Heart left ventricle (tissue), 16 donors: ENCODE data around the gene RPS10. TPM values are rescaled to one million over a fixed set of nuclear protein-coding genes. Genes with fewer than 3 reads are reported as not detected.

ENCODE experiments used
- ATAC-seq, 4 donors: fragments of 200-7000 bp; cut with Tn5 transposase; one replicate each; pipeline ENCODE4 v1.9.1; 2020 to 2022; ENCODE audit warnings: moderate library complexity in 4 of 4, mild to moderate bottlenecking in 3 of 4, moderate number of reproducible peaks in 1 of 4
- DNase-seq, 5 donors: peaks; one replicate each; pipeline ENCODE4 v3.0.0-alpha.2; 2020
- H3K27ac ChIP-seq, 12 donors: fragments of 200-600 bp; sonication (generic) in 4 of 12; one replicate each; pipeline versions ENCODE4 v1.5.0 to v1.8.0; 2016 to 2022; ENCODE audit warnings: mild to moderate bottlenecking in 2 of 12
- H3K27me3 ChIP-seq, 9 donors: fragments of 200-600 bp; sonication (generic) in 2 of 9; one replicate each; pipeline versions ENCODE4 v1.5.1 to v1.8.0; 2016 to 2022; ENCODE audit warnings: mild to moderate bottlenecking in 3 of 9
- H3K36me3 ChIP-seq, 9 donors: fragments of 200-600 bp; sonication (generic) in 2 of 9; one replicate each; pipeline versions ENCODE4 v1.5.0 to v1.8.0; 2018 to 2022; ENCODE audit warnings: mild to moderate bottlenecking in 2 of 9
- H3K4me1 ChIP-seq, 12 donors: fragments of 200-600 bp; sonication (generic) in 4 of 12; one replicate each; pipeline versions ENCODE4 v1.5.0 to v1.8.0; 2016 to 2022; ENCODE audit warnings: mild to moderate bottlenecking in 3 of 12
- H3K4me3 ChIP-seq, 12 donors: fragments of 200-600 bp; sonication (generic) in 4 of 12; one replicate each; pipeline versions ENCODE4 v1.5.0 to v1.8.0; 2017 to 2022; ENCODE audit warnings: mild to moderate bottlenecking in 9 of 12, moderate library complexity in 4 of 12
- H3K9me3 ChIP-seq, 12 donors: fragments of 200-600 bp; sonication (generic) in 4 of 12; one replicate each; pipeline versions ENCODE4 v1.5.0 to v1.8.0; 2016 to 2022; ENCODE audit warnings: mild to moderate bottlenecking in 1 of 12
- CTCF ChIP-seq, 12 donors: fragments of 200-600 bp; sonication (generic) in 4 of 12; IDR thresholded peaks; one replicate each; pipeline versions ENCODE4 v1.5.0 to v1.8.0; 2018 to 2022; ENCODE audit warnings: antibody characterized with exemption in 12 of 12, mild to moderate bottlenecking in 5 of 12
- POLR2A ChIP-seq, 2 donors: fragments of 450-650 bp; IDR thresholded peaks; one replicate each; pipeline ENCODE4 v1.6.1; 2017; ENCODE audit warnings: antibody characterized with exemption in 2 of 2, mild to moderate bottlenecking in 2 of 2, moderate library complexity in 2 of 2
- WGBS, 4 donors: extraction: QIAGEN DNeasy Blood & Tissue Kit in 2 of 4; methylation state at CpG; one replicate each; pipeline versions ENCODE4 v1.1.5 to v1.1.7; 2013 to 2018; 5-methylcytosine and 5-hydroxymethylcytosine counted together
- intact Hi-C, 10 donors: fragments of 100-400 bp; cut with DNase I; formaldehyde crosslinking; loops; one replicate each; pipeline versions ENCODE4 v1.11.1 to v1.14.2; 2022
- polyA plus RNA-seq, 2 donors: library from polyadenylated mRNA; stranded (reverse); fragments of 200-250 nt; gene quantifications; one replicate each; pipeline ENCODE4 v1.2.3, GENCODE V29; 2013
- total RNA-seq, 9 donors: library from RNA; depleted of rRNA in 2 of 9; stranded (reverse); fragments of >200 nt in 2 of 9; fragmentation: NEBNext Ultra II Directional in 3 of 9; extraction: Animal tissue kit (Norgen Biotek cat#: 25700) in 3 of 9; gene quantifications; one replicate each; pipeline versions ENCODE4 v1.1.0 to v1.2.4, GENCODE V29; 2016 to 2023
- donor health status: ischemic (EF 13 %, LVEDD 7.1; RV severe dilation, severe dysfunction).
- donor health status: healthy with polysubstance abuse.
- donor health status: DM: no; HTN: yes; CAD: no.
- donor health status: DM: no; HTN: no; CAD: no.
- donor health status: ischemic (EF 25% LVEDD 6.9; RV normal size, moderate dysfunction).
- donor health status: ischemic (EF 25% LVEDD 5.7; RV mildly dilated, moderate dysfunction).
- donor health status: healthy.
- donor health status: DM: yes; HTN: yes; CAD: no.
- donor health status: ischemic (EF 35%, LVEDD 5.7; RV mildly dilated, moderate dysfunction).
- donor health status: nonischemic (EF 11% LVEDD 7.7; RV severe dilation, severe dysfunction).
- donor health status: DM: yes; HTN: yes; CAD: no.
- donor health status: PGD.
- donor health status: ischemic (EF 29% LVEDD 5.4; RV normal size, mild dysfunction).
- donor health status: nonischemic (EF 23%, LVEDD 6.1; RV moderate dilation, normal function).

Gene RPS10
- total and polyA plus RNA-seq, 11 donors = 504 to 2,277 (median 805) TPM

DNA sequence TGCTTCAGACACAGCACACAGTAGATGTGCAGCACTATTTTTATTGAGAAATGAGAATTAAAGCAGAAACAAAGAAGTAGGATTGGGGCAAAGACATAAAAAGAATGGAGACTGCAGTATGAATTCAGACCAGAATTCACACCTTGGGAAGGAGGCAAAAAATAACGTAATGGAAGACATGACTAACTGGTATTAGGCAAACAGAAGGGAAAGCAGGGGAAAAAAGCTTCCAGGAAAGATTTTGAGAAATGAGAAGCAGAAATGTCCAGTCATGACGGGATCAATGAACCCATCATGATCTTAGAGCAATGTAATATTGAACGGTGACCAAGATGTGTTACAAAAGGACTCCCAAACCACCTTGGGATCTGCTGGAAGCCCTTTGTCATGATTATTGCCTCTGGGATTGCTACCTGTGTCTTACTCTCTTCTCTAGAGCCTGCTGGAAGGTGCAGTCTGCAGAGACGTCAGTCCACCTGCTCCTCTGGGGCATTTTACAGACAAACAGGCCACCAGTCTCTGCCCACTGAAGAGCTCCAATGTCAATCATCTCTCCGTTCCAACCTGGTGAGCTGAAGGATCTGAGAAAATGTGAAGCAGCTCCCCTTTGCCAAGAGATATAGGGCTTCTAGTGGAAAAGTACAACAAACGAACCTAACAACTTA is 42.1 kb downstream of the RPS10 start:
- H3K4me1 ChIP-seq = peaks cover 0 to 72% (median 47%) of the 10 kb centered on the region in 12 donors
- intact Hi-C loops = loop anchor here in 2 of 10 donors (10.0 kb wide), 2 partner anchors 49 to 109 kb away; no protein-coding TSS in a partner anchor
- peaks cover 0 to 9% (median 0%) of the 10 kb centered on the region in 9 donors for H3K36me3 ChIP-seq
- DNase-seq = no peak
- no peak for TF ChIP-seq CTCF (IDR thresholded peaks at IDR 0.05)
- TF ChIP-seq POLR2A (IDR thresholded peaks at IDR 0.05) = no peak
- WGBS, 4 donors = 52 to 64% (median 55%) methylated on average over 6 of the region's 6 CpGs
- H3K27me3 ChIP-seq = no peaks in the 10 kb centered on the region
- H3K27ac ChIP-seq = peak overlapping the region in 10 of 12 donors; percentile 11 to 63 (median 50)
- ATAC-seq = peak in 3 of 4 donors; percentile 4 to 34 (median 8)
- no peaks in the 10 kb centered on the region for H3K9me3 ChIP-seq
- H3K4me3 ChIP-seq = no peak overlapping the region

- Histone ChIP-seq H3K27me3 (no peaks in the 10 kb centered on the region), H3K27ac (peak overlapping the region in 6 of 12 donors; percentile 34 to 63 (median 54)), H3K9me3 (no peaks in the 10 kb centered on the region), H3K4me3 (no peak overlapping the region), H3K4me1 (peaks cover 0 to 70% (median 43%) of the 10 kb centered on the region in 12 donors), H3K36me3 (peaks cover 0 to 9% (median 0%) of the 10 kb centered on the region in 9 donors)
- ATAC-seq = peak in 3 of 4 donors; percentile 48 to 73 (median 59)
- TF ChIP-seq CTCF (IDR thresholded peaks at IDR 0.05) (no peak), POLR2A (IDR thresholded peaks at IDR 0.05) (no peak)
- WGBS, 4 donors = 66 to 75% (median 69%) methylated on average over 3 of the region's 3 CpGs
- intact Hi-C loops = loop anchor here in 2 of 10 donors (10.0 kb wide), 2 partner anchors 48 to 108 kb away; no protein-coding TSS in a partner anchor
- no peak for DNase-seq
Observed at GRCh38 chr6:34383161-34383631, 42.7 kb downstream of the RPS10 start.

DNA sequence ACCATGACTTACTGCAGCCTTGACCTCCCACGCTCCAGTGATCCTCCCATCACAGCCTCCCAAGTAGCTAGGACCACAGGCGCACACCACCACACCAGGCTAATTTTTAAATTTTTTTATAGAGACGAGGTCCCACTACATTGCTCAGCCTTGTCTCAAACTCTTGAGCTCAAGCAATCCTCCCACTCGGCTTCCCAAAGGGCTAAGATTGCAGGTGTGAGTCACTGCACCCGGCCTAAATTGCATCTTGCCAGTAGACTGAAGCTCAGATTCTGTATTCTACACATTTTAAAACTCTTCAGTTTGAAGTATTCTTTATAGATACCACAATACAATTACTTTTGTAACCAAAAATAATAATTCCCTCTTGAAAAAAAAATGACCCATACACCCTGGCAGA is 44.8 kb downstream of the RPS10 start:
- Histone ChIP-seq H3K9me3 (no peaks in the 10 kb centered on the region), H3K36me3 (peaks cover 0 to 9% (median 0%) of the 10 kb centered on the region in 9 donors), H3K4me3 (no peak overlapping the region), H3K27ac (no peak overlapping the region), H3K27me3 (no peaks in the 10 kb centered on the region), H3K4me1 (peaks cover 0 to 58% (median 29%) of the 10 kb centered on the region in 12 donors)
- 88 to 95% (median 92%) methylated on average over 5 of the region's 5 CpGs for WGBS, 4 donors
- ATAC-seq (no peak), DNase-seq (no peak)
- intact Hi-C loops = loop anchor here in 2 of 10 donors (10.0 kb wide), 2 partner anchors 46 to 106 kb away; no protein-coding TSS in a partner anchor
- TF ChIP-seq CTCF (IDR thresholded peaks at IDR 0.05) (no peak), POLR2A (IDR thresholded peaks at IDR 0.05) (no peak)

GRCh38 chr6:34378470-34378869 is 47.4 kb downstream of the RPS10 start:
- ATAC-seq (peak in 1 of 4 donors; percentile 27), DNase-seq (no peak)
- no peak overlapping the region for H3K4me3 ChIP-seq
- intact Hi-C loops = no loop called here
- no peaks in the 10 kb centered on the region for H3K9me3 ChIP-seq
- TF ChIP-seq CTCF (IDR thresholded peaks at IDR 0.05) = no peak
- TF ChIP-seq POLR2A (IDR thresholded peaks at IDR 0.05) = no peak
- WGBS, 4 donors = 88 to 100% (median 98%) methylated on average over 2 of the region's 2 CpGs
- no peaks in the 10 kb centered on the region for H3K27me3 ChIP-seq
- no peak overlapping the region for H3K27ac ChIP-seq
- H3K36me3 ChIP-seq = peaks cover 0 to 9% (median 0%) of the 10 kb centered on the region in 9 donors
- peaks cover 0 to 52% (median 17%) of the 10 kb centered on the region in 12 donors for H3K4me1 ChIP-seq
